ENCODE measurements around the gene MAP2.
"Not testable (repeated sequence)": the region's sequence is repeated elsewhere in the genome, so short reads cannot be mapped to it uniquely, and the experiment has no call there.

MAP2 gene

GRCh38 chr2:209473930-209474419 lies 50.1 kb downstream of the MAP2 start:
- in situ Hi-C loops (cut with HindIII; ENCODE audit: low sequenced_read_pairs): no loop called here

- in situ Hi-C loops (cut with HindIII; ENCODE audit: low sequenced_read_pairs): no loop called here
These were observed 51.1 kb downstream of the MAP2 start for GRCh38 chr2:209474960-209475359.

DNA sequence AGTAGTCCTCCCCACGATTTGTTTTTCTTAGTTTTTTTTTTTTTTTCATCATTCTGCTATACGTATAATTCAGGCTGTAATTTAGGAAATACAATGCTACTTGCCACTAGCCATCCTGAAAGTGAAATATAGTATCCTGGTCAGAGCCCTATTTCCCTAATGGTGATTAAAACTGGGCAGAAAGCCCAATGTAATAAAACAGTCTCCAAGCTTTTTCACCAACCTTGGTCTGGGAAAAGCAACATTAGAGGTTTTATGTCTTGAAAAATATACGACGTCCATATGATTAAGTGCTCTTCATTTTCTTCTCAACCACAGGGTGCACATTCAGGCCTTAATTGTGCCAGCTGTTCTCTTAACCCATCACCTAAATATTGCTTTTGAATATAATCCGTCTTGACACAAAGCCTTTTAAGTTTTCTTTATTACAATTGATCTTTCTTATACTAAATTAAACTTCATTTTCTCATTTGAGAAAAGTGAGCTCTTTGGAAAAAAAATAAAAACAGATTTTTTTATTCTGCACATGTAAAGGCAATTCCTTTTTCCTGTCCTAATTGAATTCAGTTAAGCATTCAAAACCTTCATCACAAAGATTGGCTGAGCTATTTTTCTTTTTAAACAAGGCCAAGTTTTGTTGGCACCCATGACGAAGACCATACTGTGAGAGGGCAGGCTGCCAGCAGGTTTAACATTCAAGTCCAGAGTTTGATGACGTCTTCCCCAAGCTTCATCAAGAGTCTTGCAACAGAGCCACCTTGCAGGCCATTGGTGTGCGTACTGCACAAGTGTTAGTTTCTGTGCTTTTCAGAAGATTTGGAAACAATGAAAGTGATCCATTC lies 52.7 kb downstream of the MAP2 start:
- in situ Hi-C loops (cut with HindIII; ENCODE audit: low sequenced_read_pairs): no loop called here

DNA sequence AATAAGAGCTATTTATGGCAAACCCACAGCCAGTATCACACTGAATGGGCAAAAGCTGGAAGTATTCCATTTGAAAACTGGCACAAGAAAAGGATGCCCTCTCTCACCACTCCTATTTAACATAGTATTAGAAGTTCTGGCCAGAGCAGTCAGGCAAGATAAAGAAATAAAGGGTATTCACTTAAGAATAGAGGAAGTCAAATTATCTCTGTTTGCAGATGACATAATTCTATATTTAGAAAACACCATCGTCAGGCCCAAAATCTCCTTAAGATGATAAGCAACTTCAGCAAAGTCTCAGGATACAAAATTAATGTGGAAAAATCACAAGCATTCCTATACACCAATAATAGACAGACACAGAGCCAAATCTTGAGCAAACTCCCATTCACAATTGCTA lies 68.4 kb downstream of the MAP2 start:
- in situ Hi-C loops (cut with HindIII; ENCODE audit: low sequenced_read_pairs): not testable (repeated sequence)

DNA sequence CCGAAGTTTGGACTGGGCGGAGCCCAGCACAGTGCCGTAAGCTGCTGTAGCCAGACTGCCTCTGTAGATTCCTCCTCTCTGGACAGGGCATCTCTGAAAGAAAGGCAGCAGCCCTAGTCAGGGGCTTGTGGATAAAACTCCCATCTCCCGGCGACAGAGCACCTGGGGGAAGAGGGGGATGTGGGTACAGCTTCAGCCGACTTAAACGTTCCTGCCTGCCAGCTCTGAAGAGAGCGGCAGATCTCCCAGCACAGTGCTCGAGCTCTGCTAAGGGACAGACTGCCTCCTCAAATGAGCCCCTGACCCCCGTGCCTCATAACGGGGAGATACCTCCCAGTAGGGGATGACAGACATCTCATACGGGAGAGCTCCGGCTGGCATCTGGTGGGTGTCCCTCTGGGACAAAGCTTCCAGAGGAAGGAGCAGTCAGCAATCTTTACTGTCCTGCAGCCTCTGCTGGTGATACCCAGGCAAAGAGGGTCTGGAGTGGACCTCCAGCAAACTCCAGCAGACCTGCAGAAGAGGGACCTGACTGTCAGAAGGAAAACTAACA lies 71.3 kb downstream of the MAP2 start:
- in situ Hi-C loops (cut with HindIII; ENCODE audit: low sequenced_read_pairs): not testable (repeated sequence)

- in situ Hi-C loops (cut with HindIII; ENCODE audit: low sequenced_read_pairs): no loop called here
These were observed 72.2 kb downstream of the MAP2 start for GRCh38 chr2:209495855-209496585.

GRCh38 chr2:209496586-209496982 lies 72.7 kb downstream of the MAP2 start:
- in situ Hi-C loops (cut with HindIII; ENCODE audit: low sequenced_read_pairs): no loop called here

DNA sequence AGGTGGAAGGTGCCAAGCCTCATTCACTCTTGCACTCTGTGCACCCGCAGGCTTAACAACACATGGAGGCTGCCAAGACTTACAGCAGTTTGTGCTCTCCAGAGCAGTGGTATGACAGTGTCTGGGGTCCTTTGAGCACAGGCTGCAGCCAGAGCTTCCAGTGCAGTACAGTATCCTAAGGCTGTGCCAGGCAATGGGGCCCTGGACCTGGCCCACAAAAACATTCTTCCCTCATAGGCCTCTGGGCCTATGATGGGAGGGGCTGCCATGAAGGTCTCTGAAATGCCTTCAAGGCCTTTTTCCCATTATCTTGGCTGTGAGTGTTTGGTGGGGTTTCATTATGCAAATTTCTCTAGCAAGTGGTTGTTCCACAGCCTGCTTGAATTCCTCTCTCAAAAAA lies 74.8 kb downstream of the MAP2 start:
- in situ Hi-C loops (cut with HindIII; ENCODE audit: low sequenced_read_pairs): no loop called here

DNA sequence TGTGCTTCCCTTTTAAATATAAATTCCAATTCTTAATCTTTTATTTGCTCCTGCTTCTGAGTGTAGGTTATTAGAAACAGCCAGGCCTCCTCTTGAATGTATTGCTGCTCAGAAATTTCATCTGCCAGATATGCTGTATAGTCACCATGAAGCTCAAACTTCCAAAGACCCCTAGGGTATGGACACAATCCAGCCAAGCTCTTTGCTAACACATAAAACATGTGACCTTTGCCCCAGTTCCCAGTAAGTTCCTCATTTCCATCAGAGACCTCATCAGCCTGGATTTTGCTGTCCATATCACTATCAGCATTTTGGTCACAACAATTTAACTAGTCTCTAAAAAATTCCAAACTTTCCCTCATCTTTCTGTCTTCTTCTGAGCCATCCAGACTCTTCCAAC lies 75.2 kb downstream of the MAP2 start:
- in situ Hi-C loops (cut with HindIII; ENCODE audit: low sequenced_read_pairs): no loop called here

DNA sequence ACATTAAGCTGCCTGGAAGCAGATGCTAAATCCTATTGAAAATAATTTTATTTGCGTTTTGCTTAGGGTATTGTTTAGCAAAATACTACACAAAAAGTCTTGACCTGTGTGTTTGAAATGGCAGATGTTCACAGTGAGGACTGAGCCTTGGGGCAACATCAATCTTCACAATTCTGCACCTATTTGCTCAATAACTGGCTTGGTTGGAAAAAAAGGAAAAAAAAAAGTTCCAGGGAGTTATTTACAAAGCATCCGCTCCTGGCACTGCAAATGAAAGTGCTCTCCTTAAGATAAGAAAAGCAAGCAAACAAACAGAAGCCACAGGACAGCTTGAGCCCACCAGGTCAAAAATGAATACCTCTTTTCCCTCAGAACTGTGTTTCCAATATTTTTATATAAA lies 77.7 kb downstream of the MAP2 start:
- in situ Hi-C loops (cut with HindIII; ENCODE audit: low sequenced_read_pairs): no loop called here

DNA sequence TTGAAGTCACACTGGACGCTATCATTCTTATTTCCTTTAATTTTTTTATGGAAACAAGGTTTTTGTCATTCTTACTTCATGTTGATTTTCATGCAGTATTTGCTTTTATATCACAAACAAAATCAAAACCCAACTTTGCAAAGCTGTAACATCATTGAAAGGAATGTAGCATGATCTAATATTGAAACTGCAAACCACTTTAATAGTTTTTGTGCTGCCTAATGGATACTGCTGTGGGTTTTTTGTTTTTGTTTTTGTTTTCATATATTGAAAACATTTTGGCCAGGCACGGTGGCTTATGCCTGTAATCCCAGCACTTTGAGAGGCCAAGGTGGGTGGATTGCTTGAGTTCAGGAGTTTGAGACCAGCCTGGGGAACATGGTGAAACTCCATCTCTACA lies 81.6 kb downstream of the MAP2 start:
- in situ Hi-C loops (cut with HindIII; ENCODE audit: low sequenced_read_pairs): no loop called here

- in situ Hi-C loops (cut with HindIII; ENCODE audit: low sequenced_read_pairs): no loop called here
These were observed 84.4 kb downstream of the MAP2 start for GRCh38 chr2:209508255-209508654.

DNA sequence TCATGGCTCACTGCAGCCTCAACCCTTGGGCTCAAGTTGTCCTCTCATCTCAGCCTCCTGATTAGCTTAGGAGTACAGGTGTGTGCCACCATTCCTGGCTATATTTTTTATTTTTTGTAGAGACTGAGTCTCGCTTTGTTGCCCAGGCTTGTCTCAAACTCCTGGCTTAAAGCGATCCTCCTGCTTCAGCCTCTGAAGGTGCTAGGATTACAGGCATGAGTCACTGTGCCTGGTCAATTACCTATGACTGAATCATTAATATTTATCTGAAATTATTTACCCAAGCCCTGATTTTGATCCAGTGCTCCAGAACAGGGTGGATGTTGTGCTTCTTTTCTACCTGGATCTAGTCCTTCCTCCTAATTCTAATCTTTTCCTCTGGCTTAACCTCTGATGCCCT lies 87.8 kb downstream of the MAP2 start:
- in situ Hi-C loops (cut with HindIII; ENCODE audit: low sequenced_read_pairs): no loop called here

DNA sequence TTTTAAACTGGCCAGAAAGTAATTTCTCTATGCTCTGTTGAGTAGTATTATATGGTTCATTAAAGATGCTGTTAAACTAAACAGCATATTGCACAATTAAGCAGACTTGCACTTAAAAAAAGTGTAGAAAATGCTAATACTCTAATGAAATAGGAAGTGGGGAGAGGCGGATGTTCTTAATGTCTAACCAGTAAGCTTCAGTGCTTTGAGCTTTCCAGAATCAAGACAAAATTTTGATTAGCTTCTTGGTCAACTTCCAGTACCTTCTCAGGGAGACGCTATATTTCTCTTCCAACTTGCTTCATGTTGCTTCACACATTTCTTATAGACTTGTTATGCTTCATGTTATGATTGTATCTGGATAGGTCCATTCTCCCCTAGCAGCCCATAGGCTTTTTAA lies 89.1 kb downstream of the MAP2 start:
- in situ Hi-C loops (cut with HindIII; ENCODE audit: low sequenced_read_pairs): no loop called here

DNA sequence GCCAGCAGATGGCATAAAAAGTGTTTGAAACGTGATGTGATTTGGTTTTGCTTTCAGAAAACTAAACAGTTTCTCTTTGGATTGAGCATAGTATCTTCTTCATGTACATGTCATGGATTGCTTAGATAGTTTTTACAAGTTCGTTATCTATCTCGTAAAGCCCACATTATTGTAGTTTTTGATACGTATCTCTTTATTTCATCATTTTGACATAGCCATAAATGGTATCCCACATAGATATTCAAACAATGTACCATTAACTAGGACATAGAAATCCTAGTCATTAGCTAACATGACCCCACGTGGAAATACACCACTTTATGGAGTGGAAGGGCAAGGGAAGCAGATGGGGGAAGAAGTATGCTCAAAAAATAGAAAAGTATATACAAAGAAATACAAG lies 93.6 kb downstream of the MAP2 start:
- in situ Hi-C loops (cut with HindIII; ENCODE audit: low sequenced_read_pairs): no loop called here

DNA sequence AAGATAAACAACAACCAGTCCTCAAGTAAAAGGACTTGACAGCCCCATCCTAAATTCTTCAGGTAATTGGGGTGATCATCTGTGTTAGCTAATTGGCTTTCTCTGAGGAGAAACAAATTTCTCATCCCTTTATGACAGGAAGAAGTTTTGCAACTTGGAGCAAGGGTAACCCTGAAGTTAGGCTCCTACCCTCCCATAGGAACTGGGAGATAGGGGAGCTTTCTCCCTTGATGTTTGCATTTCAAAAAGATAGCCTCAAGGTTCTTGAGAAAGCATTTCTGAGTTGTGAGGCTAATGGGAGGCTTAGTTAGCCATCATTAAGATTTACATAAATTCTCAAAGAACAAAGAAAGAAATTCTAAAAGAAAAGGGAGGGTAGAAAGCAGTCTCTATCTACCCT lies 95.4 kb downstream of the MAP2 start:
- in situ Hi-C loops (cut with HindIII; ENCODE audit: low sequenced_read_pairs): no loop called here

DNA sequence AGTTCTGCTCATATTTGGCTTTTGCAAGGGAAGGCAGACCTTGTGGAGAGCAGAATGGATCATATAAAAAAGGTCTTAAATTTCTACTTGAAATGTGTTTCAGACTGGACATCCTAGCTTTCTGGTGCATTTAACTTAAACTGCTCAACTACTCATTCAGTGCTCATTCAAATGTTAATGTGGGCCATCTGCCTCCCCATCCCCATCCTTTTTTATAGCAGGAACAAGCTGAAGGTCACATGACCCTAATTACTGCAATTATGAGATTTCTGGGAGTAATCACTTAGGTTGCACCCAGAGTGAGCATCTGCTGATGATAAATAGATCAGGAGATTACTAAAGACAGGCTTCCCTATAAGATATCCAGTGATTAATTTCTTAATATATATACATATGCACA lies 96.1 kb downstream of the MAP2 start:
- in situ Hi-C loops (cut with HindIII; ENCODE audit: low sequenced_read_pairs): no loop called here

DNA sequence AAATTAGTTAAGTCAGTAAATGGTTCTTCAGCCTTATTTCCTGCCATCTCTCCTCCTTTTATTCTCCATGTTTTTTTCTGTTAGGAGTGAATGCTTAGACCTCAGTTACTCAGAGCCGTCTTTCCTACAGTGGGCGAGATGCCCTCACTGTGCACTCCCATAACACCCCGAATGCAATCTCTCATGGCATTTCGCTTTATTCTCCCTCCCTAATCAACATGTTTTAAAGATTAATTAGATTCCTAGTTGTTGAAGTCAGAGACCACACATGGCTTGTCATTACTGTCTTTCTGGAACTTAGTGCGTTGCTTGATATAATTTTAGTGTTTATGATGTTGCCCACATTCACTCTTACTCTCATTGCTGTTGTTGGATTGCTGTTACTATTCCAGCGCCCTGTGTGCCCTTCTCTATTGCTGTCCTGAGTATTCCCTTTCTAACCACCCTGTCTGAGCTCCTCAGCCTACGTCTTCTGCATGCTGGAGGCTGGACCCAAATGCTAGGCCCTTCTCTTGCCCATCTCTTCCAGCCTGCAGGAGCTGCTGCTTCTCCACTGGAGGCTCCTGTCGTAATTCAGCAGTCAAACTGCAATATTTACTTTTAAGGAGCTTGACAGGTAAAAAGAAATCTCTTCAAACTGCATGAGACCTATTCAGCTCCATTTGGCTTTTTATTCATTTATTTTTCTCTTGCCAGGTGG lies 99.3 kb downstream of the MAP2 start:
- in situ Hi-C loops (cut with HindIII; ENCODE audit: low sequenced_read_pairs): no loop called here

DNA sequence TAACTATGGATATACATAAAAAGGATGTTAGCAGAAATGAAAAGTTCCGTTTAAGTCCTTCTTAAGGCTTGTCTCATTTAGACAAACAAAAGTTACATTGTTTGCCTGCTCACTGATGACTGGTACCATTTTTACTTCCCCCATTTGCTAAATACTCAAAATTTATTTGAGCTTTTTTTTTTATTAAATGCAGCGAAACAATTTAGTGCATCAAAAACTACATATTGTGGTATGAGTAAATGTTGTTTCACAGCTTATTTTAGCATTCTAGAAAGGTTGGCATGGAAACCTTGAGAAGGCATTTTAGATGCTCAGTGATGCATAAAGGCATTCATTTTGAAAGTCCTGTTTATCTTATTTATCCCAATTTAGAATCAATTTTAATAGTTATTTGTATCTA lies 100.0 kb downstream of the MAP2 start:
- in situ Hi-C loops (cut with HindIII; ENCODE audit: low sequenced_read_pairs): no loop called here

DNA sequence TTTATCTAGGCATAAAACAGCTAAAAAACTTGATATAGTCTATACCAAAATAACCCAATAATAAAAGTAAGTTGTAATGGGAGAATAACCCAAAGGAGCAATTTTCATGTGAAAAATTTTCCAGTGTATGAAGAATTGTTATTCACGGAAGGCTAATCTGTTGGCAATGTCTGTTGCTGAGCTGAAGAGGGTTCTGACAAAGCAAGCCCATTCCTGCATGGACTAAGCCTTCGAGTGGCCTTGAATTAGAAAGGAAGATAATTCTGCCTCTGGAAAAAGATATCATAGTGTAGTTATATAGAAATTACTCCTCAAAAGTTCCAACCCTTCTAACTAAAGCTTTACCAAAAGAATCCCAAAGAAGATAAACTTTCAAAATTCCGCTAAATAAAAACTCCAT lies 101.5 kb downstream of the MAP2 start:
- in situ Hi-C loops (cut with HindIII; ENCODE audit: low sequenced_read_pairs): no loop called here

DNA sequence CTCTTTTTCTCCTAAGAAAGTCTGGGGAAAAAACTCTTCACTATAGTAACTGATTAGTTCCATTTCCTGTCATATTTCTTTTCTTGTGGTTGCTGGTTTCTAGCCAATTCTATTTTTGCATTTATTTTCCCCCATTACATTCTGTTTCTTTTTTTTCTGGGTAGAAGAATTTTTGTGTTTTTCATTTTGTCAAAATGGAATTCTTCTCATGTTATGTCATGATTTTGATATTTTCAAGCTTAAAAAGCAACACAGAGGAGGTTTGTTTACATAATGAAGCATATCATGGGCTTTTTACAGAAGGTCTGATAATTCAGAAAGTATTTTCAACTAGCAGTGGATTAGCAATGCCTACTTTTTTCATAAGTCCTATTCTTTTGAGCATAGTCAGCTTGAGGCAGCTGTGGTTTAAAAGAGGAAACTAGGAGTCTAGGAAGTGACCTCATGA lies 102.0 kb downstream of the MAP2 start:
- in situ Hi-C loops (cut with HindIII; ENCODE audit: low sequenced_read_pairs): no loop called here
